Placental epithelial cell (primary cell): ENCODE results near the gene NAE1. TPM values are rescaled to one million over a fixed set of nuclear protein-coding genes. Genes with fewer than 3 reads are reported as not detected.

Source experiments
- total RNA-seq: library from RNA; depleted of rRNA; stranded (reverse); fragments of >200 nt; gene quantifications from 2 replicates; pipeline ENCODE4 v1.2.3, GENCODE V29; 2012

Gene NAE1
- 40.0 and 43.1 TPM in 2 replicates for total RNA-seq

GRCh38 chr16:66830422-66831404 lies at the start of gene NAE1:
Gene NAE1 (minus strand): TSS chr16:66830976. CDS start chr16:66830899, 77 bp downstream.

GRCh38 chr16:66844342-66845079 lies 13.7 kb upstream of the NAE1 start, which contains the start of gene CA7:
Gene CA7 (plus strand): TSS chr16:66844414. CDS start chr16:66844488, 74 bp downstream.

GRCh38 chr16:66801320-66802105 lies 29.3 kb downstream of the NAE1 start, which contains the start of gene TERB1:
Gene TERB1 (minus strand): TSS chr16:66801584. CDS start chr16:66796798, 4,786 bp downstream.

Other genes with a start within 250 kb of the NAE1 start
- gene CMTM3, start 226.3 kb downstream of the NAE1 start, total RNA-seq, result 36.0 and 48.7 TPM in 2 replicates
- 9.8 and 17.1 TPM in 2 replicates for gene CMTM4, start 134.2 kb downstream of the NAE1 start, total RNA-seq
- 127 and 164 TPM in 2 replicates for gene DYNC1LI2, start 79.4 kb downstream of the NAE1 start, total RNA-seq
- 0.79 TPM in 1 of 2 replicates, not detected in the other for gene TERB1, start 29.4 kb downstream of the NAE1 start, total RNA-seq
- not detected in 2 replicates for gene CA7, start 13.4 kb upstream of the NAE1 start, total RNA-seq
- gene PDP2, start 49.5 kb upstream of the NAE1 start, total RNA-seq, result 5.1 and 6.7 TPM in 2 replicates
- under 0.01 and 0.11 TPM in 2 replicates for gene CDH16, start 87.9 kb upstream of the NAE1 start, total RNA-seq
- gene RRAD, start 94.6 kb upstream of the NAE1 start, total RNA-seq, result 0.39 and 22.0 TPM in 2 replicates
- gene CIAO2B, start 103.4 kb upstream of the NAE1 start, total RNA-seq, result 63.2 and 110 TPM in 2 replicates
- gene CES2, start 104.5 kb upstream of the NAE1 start, total RNA-seq, result 46.3 and 47.9 TPM in 2 replicates
- 0.11 and 0.39 TPM in 2 replicates for gene CES3, start 130.3 kb upstream of the NAE1 start, total RNA-seq
- 3.3 and 10.2 TPM in 2 replicates for gene CES4A, start 157.6 kb upstream of the NAE1 start, total RNA-seq
- 46.0 and 56.1 TPM in 2 replicates for gene CBFB, start 198.2 kb upstream of the NAE1 start, total RNA-seq